ENCODE measurements around the gene WDR72.

- TF ChIP-seq GATA3 (IDR thresholded peaks at IDR 0.05; ENCODE audit: low read depth, low read length), result no peak
- TF ChIP-seq GATA2 (IDR thresholded peaks at IDR 0.05; ENCODE audit: low read depth, low read length), result no peak
These were observed 64.1 kb downstream of the WDR72 start for GRCh38 chr15:53695365-53695764.

Data from SH-SY5Y (cell line).